Stimulated activated CD4-positive, alpha-beta T cell treated with anti-CD3 and anti-CD28 coated beads, Interleukin-2, amount 100 ng/mL, for 48 hours (primary cell): ENCODE results near the gene EBPL.
A peak's percentile ranks its signal among the peaks of the same experiment; 100 is the strongest.
"Not testable (repeated sequence)": the region's sequence is repeated elsewhere in the genome, so short reads cannot be mapped to it uniquely, and the experiment has no call there.

Source experiments
- DNase-seq, 2 donors: peaks; one replicate each; pipeline ENCODE4 v3.0.0-alpha.2; 2020

EBPL gene

DNA sequence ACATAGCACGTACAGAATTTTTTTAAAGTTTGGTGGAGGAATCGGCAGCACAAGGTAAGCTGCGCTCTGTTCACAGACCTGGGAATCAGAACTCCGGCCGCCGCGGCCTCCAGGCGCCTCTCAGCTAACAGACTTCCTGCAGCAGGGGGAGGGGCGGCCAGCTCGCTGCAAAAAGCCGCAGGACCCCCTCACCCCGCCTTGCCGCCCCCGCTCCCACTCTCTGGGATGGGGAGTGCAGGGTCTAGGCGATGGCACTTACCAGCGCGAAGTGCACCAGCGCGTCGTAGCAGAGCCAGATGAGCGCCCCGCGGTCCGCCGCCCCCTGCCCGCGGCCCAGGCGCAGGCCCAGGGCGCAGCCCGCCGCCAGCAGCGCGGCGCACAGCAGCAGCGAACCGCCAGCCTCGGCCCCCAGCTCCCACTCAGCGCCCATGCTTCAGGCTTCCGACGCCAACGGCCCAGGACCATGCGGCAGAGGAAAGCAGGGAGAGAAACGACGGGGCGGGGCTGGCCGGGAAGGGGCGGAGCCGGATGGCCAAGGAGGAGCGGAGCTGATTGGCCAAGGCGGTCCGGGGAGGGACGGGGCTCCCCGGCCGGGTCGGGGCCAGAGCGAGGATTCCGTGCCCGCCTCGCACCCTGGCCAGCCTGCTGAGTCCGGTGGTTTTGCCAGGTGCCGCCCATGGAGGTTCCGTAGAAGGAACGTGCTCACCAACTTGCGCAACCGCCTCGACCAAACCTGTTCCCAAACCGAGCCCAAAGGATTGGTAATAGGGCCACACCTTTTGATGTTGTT lies at the start of gene EBPL:
EBPL (minus strand) TSS at position 492 of the 790 bp plus-strand sequence; CDS start at position 430, 62 bp downstream.
- peak; percentile 88 to 89 for DNase-seq

DNA sequence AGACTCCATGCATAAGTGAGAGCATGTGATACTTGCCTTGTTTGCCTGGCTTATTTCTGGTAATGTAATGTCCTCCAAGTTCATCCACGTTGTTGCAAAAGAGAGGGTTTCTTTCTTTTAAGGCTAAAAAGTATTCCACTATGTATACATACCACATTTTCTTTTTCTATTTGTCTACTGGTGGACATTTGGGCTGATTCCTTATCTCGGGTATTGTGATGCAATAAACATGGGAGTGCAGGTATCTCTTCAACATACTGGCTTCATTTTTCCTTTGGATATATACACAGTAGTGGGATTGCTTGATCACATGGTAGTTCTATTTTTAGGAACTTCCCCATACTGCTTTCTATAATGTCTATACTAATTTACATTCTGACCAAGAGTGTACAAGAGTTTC lies 49.6 kb upstream of the EBPL start:
- no peak for DNase-seq

DNA sequence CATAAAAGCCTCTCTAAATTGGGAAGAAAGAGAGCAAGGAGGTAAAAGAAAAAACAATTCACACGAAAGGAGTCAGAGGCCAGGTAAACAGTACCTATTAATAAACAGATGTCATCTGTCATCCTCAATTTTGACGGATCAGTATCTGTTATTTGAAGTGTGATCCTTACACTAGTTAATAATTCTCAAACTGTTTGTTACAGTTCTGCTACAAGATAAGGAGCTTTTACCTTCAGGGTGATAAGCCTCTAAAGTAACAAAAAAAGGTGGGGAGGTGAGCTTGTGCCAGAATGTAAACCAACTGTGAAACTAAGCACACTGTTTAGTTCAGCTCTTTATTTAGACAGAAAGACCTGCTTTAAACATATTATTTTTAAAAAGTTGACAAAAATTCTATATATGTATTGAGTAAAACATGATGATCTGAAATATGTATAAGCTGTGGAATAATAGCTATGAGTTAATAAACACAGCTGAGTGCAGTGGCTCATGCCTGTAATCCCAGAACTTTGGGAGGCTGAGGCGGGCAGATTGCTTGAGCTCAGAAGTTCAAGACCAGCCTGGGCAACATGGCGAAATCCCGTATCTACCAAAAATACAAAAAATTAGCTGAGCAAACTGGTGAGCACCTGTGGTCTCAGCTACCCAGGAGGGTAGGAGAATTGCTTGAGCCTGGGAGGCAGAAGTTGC lies 48.4 kb upstream of the EBPL start:
- DNase-seq = no peak

DNA sequence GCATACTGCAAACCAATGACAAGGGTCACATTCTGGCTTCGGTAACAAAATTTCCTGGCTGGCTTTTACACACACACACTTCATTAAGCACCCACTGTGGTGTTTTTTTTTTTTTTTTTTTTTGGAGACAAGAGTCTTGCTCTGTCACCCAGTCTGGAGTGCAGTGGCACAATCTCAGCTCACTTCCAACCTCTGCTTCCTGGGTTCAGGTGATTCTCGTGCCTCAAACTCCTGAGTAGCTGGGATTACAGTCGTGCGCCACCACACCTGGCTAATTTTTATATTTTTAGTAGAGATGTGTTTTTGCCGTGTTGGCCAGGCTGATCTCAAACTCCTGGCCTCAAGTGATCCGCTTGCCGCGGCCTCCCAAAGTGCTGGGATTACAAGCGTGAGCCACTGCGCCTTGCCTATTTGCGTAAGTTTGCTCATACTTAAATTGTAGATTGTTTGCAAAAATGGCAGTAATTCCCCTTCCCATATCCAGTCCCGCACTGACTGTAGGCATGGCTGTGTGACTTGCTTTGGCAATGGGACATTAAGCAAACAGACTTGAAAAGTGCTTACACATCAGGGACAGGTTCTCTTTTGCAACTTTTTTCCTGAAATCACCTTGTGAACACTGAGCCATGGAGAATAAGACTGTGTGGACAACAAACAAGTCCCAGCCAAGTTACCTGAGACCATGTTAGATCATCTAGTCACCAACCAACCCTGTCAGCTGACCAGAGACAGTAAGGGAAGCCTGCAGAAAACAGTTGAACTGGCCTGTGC lies 42.1 kb upstream of the EBPL start:
- no peak for DNase-seq

DNA sequence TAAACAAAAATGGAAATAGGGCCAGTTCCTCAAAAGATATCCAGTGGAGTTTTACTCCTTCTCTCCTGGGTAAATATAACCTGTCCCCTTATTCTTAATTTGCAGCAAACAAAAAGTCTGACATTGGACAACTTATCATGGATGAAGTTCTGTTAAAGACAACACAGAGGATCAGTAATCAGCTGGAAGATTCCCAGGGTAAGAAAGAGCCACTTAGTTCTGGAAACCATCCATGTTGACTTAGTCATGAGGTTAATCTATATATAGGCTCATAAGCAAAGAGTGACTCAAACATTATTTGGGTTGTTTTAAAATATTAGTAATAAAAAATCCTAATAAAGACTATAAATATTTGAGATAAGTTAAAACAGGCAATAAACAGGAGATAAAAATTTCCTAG lies 40.5 kb upstream of the EBPL start:
- no peak for DNase-seq

DNA sequence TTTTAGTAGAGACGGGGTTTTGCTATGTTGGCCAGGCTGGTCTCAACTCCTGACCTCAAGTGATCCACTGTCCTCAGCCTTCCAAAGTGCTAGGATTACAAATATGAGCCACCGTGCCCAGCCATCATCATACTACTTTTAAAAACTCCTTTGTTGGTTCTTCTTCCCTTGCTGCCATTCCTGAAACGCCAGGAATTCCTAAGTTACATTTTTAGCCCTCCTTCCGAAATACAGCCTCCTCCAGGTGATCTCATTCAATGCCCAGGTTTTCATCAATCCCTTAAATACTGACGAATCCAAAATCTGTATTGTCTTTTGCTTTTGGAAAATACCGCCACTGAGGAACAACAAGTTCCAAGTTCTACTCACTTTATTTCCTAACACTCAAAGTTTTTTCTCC lies 25.3 kb upstream of the EBPL start:
- no peak for DNase-seq

DNA sequence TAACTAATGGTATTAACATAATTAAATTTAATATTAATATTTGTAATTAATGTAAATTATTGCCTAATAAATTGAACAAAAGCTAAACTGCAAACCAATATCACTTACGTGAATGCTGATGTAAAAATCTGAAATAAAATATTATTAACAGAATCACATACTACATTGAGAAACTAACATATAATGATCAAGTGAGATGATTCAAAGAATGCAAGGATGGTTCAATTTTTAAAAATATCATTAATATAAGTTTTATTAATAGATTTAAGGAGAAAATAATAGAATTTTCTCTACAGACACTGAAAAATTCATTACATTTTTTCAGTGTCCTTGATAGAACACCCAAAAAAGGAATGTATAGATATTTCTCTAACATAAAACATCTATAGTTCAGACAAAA lies 23.5 kb upstream of the EBPL start:
- no peak for DNase-seq

DNA sequence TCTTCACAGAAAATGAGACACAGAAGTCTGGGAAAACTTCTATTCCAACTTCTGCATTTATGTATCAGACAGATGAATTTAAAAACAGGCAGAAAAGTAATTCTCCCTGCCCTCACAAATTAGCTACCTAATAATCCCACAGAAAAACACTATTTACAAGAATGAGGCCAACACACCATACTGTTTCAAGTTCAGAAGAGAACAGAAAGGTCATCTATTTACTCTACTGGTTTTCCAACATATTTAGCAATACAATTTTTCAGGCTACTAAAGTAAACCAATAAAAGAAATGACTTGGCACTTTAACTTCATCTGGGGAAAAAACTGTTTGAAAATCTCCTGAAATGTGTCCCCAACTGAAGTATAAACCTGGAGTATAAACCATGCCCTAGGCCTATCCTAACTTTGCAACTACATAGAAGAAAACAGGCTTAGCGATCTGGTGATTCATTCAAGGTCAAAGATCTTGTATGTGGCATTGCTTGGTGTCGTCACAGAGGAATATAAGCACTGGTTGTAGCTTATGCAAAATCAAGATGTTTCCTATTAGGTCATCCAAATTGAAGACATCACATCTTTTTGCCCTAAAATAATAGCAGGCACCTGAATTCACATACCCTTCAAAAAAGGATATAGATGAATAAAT lies 20.1 kb upstream of the EBPL start:
- no peak for DNase-seq

DNA sequence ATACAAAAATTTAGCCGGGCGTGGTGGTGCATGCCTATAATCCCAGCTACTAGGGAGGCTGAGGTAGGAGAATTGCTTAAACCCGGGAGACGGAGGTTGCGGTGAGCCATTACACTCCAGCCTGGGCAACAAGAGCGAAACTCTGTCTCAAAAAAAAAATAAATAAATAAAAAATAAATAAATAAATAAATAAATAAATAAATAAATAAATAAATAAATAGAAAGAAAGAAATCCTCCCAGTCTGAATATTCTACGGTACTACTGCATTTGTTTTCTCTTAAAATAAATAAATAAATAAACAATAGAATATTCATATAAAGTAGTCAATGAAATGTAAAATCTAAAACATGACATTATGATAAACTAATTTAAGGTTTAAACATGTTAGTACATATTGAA lies 13.0 kb upstream of the EBPL start:
- not testable (repeated sequence) for DNase-seq

DNA sequence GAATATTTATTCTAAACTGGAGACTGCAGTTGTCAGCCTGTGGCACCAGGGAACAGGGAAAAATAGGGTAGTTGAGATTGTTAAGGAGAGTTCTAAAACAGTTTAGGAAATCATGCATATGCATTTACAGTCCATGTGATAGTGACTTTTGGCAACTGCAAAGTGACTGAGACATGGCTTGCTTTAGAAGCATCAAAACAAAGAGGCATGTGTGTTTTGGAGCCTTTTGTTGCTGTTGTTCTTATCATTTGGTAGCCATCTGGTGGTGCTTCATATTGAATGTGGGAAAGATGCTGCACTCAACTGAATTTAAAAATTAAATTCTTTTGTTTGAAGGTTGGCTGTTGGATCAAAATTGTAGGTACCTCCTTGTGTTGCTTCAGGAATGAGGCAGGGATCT lies 10.2 kb upstream of the EBPL start:
- no peak for DNase-seq

DNA sequence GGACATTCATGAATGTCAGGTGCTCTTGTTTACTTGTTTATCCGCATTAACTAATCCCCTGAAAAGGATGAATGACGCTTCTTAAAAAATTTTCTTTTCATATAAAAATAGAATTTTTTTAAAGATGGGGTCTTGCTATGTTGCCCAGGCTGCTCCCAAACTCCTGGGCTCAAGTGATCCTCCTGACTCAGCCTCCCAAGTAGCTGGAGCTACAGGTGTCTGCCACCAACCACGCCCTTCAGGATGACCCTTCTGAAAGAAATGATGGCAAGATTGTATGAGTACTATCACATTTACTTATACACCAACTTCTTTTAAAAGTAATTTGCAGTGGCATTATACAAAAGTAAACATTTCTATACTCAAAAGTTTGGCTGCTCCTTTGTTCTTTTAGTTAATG lies 6.2 kb upstream of the EBPL start:
- DNase-seq = no peak

DNA sequence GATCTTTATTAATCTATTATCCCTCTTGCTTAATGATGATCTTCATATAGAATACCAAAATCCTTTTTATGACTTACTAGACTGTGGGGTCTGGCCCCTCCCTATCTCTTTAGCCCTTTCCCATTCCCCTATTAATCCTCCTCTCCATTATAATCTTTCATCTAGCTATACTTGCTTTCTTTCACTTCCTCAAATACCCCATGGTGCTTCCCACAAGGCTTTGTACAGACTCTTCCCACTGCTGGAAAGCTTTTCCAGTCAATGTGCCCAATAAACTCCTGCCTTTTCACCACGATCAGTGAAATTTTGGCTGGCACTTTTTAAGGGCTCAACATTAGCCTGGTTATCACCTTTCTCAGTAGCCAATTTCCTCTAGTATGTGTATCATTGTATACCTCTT lies 3.2 kb upstream of the EBPL start:
- no peak for DNase-seq

DNA sequence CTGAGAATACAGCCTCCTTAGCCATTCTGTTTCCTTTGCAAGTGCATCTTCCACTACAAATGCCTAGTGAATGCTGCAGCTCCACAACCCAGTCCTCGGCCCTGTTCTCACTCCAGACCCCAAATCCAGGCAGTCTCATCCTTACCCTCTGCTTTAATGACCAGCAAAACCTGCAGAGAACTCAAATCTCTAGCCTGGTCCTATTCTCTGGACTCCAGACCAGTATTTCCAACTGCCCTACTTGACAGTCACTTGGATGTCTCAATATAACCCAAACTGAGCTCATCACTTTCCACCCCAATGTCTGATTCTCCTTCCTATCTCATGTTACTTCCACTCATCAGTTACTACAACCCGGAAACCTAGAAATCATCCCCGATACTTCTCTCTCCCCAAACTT lies 2.6 kb upstream of the EBPL start:
- no peak for DNase-seq

DNA sequence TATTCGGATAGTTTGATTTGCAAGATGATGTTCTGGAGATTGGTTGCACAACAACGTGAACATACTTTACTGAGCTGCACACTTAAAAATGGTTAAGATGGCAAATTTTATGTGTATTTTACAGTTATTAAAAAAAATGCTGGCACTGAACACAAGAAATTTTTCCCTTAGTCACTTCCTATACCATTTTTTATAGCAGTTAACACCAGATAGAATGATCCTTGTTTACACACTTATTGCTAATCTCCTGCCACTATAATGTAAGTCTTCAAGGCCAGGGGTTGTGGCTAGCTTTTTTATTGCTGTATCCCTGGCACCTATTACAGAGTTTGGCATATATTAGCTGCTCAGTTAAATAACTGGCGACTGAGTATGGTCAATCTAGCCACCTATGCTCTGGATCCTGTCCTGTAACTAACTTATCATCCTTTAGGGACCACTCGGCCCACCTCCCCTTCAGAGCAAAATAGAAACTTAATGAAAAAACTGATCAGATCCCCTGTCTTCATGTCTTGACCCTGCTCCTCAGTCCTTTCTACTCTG lies 2.0 kb upstream of the EBPL start:
- no peak for DNase-seq

DNA sequence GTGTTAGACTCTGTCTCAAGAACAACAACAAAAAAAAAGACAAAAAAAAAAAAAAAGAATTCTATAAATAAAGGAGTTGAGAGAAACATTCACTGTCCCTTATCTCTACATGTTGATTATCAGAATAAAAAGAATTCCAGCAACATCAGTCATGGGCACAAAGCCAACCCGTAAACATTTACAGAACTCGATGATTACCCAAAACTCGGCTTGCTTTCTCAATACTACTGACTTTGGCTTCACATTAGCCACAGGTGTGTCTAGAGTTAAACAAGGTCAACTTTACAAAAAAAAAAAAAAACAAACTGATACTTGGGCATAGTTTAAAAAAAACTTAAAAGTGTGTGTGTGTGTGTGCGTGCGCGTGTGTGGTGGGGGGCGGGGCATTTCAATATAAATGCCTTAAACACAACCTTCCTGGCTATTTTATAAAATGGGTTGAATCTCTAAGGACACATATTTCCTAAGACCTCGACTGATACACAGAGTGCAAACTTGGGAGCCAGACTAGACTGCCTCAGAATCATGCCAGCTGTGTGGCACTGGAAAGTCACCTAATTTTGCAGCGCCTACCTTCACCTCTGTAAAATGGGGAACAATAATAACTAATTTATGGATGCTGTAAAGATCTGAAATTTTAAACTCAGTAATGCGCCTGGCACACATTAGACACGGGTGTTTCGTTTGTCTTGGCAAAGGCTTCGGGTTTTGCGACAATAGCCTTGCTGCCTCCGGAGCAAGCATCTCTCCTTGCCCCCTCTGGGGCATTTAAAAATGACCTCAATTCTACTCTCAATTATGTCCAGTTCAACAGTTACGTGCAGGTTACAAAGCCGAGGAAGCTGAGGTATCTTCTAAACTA lies 922 bp downstream of the EBPL start:
- no peak for DNase-seq

DNA sequence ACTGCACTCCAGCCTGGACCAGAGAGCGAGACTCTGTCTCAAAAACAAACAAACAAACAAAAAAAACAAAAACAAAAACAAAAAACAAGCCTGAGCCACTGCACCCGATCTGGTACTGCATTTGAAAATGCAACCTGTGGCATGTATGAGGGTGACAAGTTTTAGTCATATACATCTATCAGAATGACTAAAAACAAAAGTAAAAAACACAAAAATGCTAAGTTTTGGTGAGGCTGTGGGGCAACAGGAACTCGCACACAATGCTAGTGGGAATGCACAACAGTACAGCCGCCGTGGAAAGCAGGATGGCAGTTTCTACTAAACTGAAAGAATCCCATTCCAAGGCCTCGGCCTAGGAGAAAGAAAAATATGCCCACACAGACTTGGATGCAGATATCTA lies 7.8 kb downstream of the EBPL start:
- peak in 1 of 2 donors; percentile 8 for DNase-seq

DNA sequence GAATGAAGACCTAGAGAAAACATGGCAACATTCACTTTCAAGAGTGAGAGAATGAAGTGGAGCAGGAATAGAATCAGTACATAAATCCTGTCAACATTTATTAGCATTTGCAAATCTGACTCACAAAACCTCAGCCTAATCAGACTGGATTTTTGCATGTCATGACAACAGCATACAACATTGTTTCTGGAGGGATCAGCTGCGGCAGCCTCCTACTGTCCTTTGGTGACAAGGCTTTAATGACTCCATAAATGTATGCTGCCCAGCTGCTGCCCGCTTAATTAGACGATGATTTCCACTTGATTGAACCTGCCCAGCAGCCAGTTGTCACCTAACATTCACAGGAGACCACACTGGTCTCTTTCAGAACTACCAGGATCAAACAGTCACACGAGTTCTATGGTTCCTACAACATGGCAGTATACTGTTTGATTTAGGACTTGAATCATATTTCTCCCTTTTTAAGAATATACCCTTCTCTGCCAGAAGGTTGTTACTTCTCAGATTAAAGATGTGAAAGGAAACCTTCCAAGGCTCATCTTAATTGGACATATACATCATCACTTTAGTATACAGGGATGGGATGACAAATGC lies 9.3 kb downstream of the EBPL start:
- DNase-seq = no peak

DNA sequence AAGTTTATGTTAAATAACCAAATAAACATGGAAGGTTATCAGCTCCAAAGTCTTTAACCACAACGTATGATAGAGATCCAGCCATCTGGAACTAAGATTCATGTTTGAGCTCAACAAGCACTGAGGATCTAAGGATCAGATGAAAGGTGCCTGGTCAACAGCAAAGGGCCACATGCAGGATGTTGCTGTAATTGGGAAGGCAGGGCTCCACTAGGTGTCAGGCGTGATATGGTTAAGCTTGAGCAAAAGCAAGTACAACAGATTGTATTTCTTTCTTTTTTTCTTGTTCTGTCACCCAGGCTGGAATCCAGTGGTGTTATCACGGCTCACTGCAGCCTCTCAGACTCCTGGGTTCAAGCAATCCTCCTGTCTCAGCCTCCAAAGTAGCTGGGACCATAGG lies 12.0 kb downstream of the EBPL start:
- DNase-seq = no peak

DNA sequence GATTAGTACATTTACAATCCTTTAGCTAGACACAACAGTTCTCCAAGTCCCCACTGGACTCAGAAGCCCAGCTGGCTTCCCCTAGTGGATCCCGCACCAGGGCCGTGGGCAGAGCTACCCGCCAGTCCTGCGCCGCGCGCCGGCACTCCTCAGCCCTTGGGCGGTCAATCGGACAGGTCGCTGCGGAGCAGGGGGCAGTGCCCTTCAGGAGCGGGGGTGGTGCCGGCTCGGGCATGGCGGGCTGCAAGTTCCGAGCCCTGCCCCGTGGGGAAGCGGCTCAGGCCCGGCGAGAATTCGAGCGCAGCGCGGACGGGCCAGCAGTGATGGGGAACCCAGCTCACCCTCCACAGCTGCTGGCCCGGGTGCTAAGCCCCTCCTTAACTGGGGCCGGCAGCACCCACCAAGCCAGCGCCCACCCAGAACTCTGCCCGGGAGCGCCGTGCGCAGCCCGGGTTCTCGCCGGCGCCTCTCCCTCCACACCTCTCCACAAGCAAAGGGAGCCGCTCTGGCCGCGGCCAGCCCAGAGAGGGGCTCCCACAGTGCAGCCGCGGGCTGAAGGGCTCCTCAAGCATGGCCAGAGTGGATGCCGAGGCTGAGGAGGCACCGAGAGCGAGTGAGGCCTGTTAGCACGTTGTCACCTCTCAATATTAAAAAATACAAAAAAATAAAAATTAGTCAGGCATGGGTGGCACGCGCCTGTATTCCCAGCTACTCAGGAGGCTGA lies 12.9 kb downstream of the EBPL start:
- no peak for DNase-seq

DNA sequence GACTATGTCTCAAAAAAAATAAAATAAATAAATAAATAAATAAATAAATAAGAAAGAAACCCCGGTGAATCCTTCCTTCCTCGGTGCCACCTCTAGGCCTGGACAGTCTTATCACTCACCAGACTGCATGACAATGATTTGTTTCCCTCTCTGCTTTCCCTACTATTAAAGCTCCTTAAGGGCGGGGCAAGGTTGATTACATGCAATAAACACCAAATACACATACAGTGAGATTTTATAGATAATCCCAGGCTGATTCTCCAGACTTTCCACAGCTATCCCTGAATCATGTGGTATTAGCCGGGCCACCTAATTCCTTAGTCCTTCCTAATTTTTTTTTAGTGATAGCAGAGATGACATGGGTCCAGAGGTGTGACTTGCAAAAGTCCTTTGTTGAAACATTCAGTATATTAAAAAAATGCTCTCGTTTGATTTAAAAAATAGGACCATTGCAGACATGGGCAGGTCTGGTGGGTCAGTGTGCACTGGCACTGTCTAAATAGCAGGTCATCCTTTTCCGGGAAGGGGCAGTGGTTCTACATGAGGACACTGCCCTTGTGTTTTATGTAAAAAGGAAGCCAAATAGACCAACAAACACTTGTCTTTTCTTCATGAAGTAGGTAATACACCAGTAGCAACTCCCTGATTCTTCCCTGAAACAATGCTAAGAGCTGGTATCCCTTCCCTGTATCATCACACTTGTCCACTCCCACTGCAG lies 14.5 kb downstream of the EBPL start:
- no peak for DNase-seq
